K562 (cell line): ENCODE data around the gene DLK1. TPM values are rescaled to one million over a fixed set of nuclear protein-coding genes. Genes with fewer than 3 reads are reported as not detected.

Source experiments
- ATAC-seq: fragments of 200-7000 bp; cut with Tn5 transposase; 3 replicates; pipeline ENCODE4 v1.9.1; 2020; ENCODE audit warnings: moderate library complexity
- BruUV-seq: library from RNA; stranded (reverse); fragments of 400-500 nt; replicated peaks from 2 replicates; lab custom pipeline; 2021; lab: Mats Ljungman, UMichigan
- CTCF ChIA-PET: fragments of 300-600 bp; formaldehyde crosslinking; extraction: SDS; loops from one replicate; lab custom pipeline; 2021; ENCODE audit warnings: low intra/inter-chr PET ratio; lab: Yijun Ruan, JAX
- POLR2A ChIA-PET: fragments of 300-600, 350-650 bp; sonication (Branson Sonifier 250); formaldehyde crosslinking; extraction: SDS; loops from one replicate; lab custom pipeline; 2021; ENCODE audit warnings: antibody characterized with exemption, inconsistent platforms; lab: Yijun Ruan, JAX
- DNase-seq, 4 experiments: peaks; one replicate each; pipeline versions ENCODE4 v3.0.0 to v3.0.0-alpha.2; 2011 to 2018; ENCODE audit warnings: low spot score in 3 of 4, mixed read lengths in 3 of 4; ENCODE audit errors: extremely low read depth in 1 of 4
- FAIRE-seq: peaks from 2 replicates; lab custom pipeline; 2011; peaks lifted over from hg19 to GRCh38; lab: Jason Lieb, UNC
- H2AFZ ChIP-seq: 2 replicates; pipeline ENCODE4 v1.6.0; 2011; ENCODE audit warnings: low read depth, low read length, control low read depth, inconsistent platforms
- H3K27ac ChIP-seq: fragments of 200-600 bp; 3 replicates; pipeline ENCODE4 v1.8.0; 2011; ENCODE audit warnings: low read depth, mild to moderate bottlenecking, control low read depth, inconsistent platforms, low read length, moderate library complexity, mixed read lengths; ENCODE audit errors: extremely low read depth
- H3K27me3 ChIP-seq, 2 experiments: fragments of 300-600 bp in 1 of 2; 2 replicates in 1 of 2; 3 replicates in 1 of 2; pipeline versions ENCODE4 v1.6.0 to v1.8.0; 2011; ENCODE audit warnings: inconsistent platforms in 2 of 2, low read length in 2 of 2, mild to moderate bottlenecking in 1 of 2, mixed read lengths in 1 of 2, moderate library complexity in 1 of 2; ENCODE audit not compliant: control insufficient read depth in 2 of 2, insufficient read depth in 2 of 2
- H3K36me3 ChIP-seq: fragments of 300-600 bp; 3 replicates; pipeline ENCODE4 v1.8.0; 2011; ENCODE audit warnings: mild to moderate bottlenecking, low read length, inconsistent platforms; ENCODE audit not compliant: control insufficient read depth, insufficient read depth
- H3K4me1 ChIP-seq, 2 experiments: fragments of 200-600 bp in 1 of 2; replicated peaks in 1 of 2; 2 replicates in 1 of 2; 3 replicates in 1 of 2; pipeline versions ENCODE4 v1.5.1 to v1.8.0; 2011; ENCODE audit warnings: inconsistent platforms in 2 of 2, low read length in 2 of 2, mild to moderate bottlenecking in 1 of 2, mixed read lengths in 1 of 2, moderate library complexity in 1 of 2; ENCODE audit not compliant: control insufficient read depth in 2 of 2, insufficient read depth in 2 of 2
- H3K4me2 ChIP-seq: 2 replicates; pipeline ENCODE4 v1.6.1; 2011; ENCODE audit warnings: low read length, control low read depth, inconsistent platforms, mixed read lengths; ENCODE audit not compliant: insufficient read depth
- H3K4me3 ChIP-seq: fragments of 200-600 bp; sonication (generic), shearing (Covaris generic); 2 replicates; pipeline ENCODE4 v1.5.1; 2016; ENCODE audit warnings: control low read depth, inconsistent platforms
- H3K79me2 ChIP-seq: fragments of 200-600 bp; 3 replicates; pipeline ENCODE4 v1.8.0; 2011; ENCODE audit warnings: low read length, inconsistent platforms; ENCODE audit not compliant: control insufficient read depth, insufficient read depth
- H3K9ac ChIP-seq, 2 experiments: 2 replicates each; pipeline versions ENCODE4 v1.6.0 to v1.6.1; 2011; ENCODE audit warnings: low read depth in 2 of 2, low read length in 2 of 2, control low read depth in 1 of 2, inconsistent platforms in 1 of 2, mild to moderate bottlenecking in 1 of 2, mixed read lengths in 1 of 2; ENCODE audit not compliant: insufficient read depth in 1 of 2
- H3K9me1 ChIP-seq: one replicate; pipeline ENCODE4 v1.6.0; 2011; ENCODE audit warnings: inconsistent platforms, mild to moderate bottlenecking, low read length, moderate library complexity; ENCODE audit not compliant: control insufficient read depth, insufficient read depth
- H3K9me3 ChIP-seq: replicated peaks from 2 replicates; pipeline ENCODE4 v1.5.1; 2011; ENCODE audit warnings: low read depth, low read length, inconsistent platforms; ENCODE audit not compliant: control insufficient read depth, insufficient read depth
- H4K20me1 ChIP-seq: replicated peaks from 2 replicates; pipeline ENCODE4 v1.6.1; 2011; ENCODE audit warnings: low read length, inconsistent platforms, mixed read lengths; ENCODE audit not compliant: control insufficient read depth, insufficient read depth
- BCLAF1 ChIP-seq, 2 experiments: fragments of 450-650 bp in 1 of 2; IDR thresholded peaks; 2 replicates each; pipeline ENCODE4 v1.6.1; 2011 to 2017; ENCODE audit warnings: low read depth in 2 of 2, antibody characterized with exemption in 1 of 2, borderline replicate concordance in 1 of 2, low read length in 1 of 2, mild to moderate bottlenecking in 1 of 2, mixed read lengths in 1 of 2; ENCODE audit not compliant: control insufficient read depth in 1 of 2
- HBP1 ChIP-seq: fragments of 450-650 bp; formaldehyde crosslinking; IDR thresholded peaks from 2 replicates; pipeline ENCODE4 v1.4.0; 2022; ENCODE audit warnings: missing genetic modification characterization
- RNF219 ChIP-seq: fragments of 250-450 bp; sonication (Bioruptor Pico); IDR thresholded peaks from 2 replicates; pipeline ENCODE4 v1.5.0; 2022; ENCODE audit warnings: mild to moderate bottlenecking
- SRSF1 ChIP-seq: fragments of 200-400 bp; formaldehyde crosslinking; IDR thresholded peaks from 2 replicates; pipeline ENCODE4 v1.6.1; 2017; ENCODE audit warnings: mild to moderate bottlenecking, low read depth, low read length, moderate library complexity
- STAG1 ChIP-seq: sonication (generic); formaldehyde crosslinking; IDR thresholded peaks from 2 replicates; pipeline ENCODE4 v1.5.0; 2020; ENCODE audit warnings: missing genetic modification reagents, borderline replicate concordance
- ZNF696 ChIP-seq: fragments of 250-450 bp; sonication (Bioruptor Pico); conservative IDR thresholded peaks from 2 replicates; pipeline ENCODE4 v1.4.0; 2020; ENCODE audit warnings: mild to moderate bottlenecking, moderate library complexity
- WGBS: fragments of 100-300 bp; shearing (Covaris generic); methylation state at CpG from one replicate; pipeline ENCODE4 v1.1.6; 2016; ENCODE audit warnings: low coverage, mixed read lengths; ENCODE audit not compliant: insufficient coverage; ENCODE audit errors: missing lambda C conversion rate; 5-methylcytosine and 5-hydroxymethylcytosine counted together
- in situ Hi-C: fragments of 300-500 bp; cut with MboI; formaldehyde crosslinking; loops from 4 replicates; pipeline ENCODE4 v1.15.0; 2018; ENCODE audit warnings: inconsistent platforms, mixed read lengths
- intact Hi-C: fragments of 100-400 bp; cut with micrococcal nuclease; formaldehyde crosslinking; loops from 2 replicates; pipeline ENCODE4 v1.14.2; 2022
- polyA plus RNA-seq, 8 experiments: library from polyadenylated mRNA; depleted of rRNA in 4 of 8; stranded (reverse) in 5 of 8; unstranded in 3 of 8; fragments of >200 nt; fragmentation: Nextera tagmentation in 2 of 8; fragmentation: Illumina TruSeq in 1 of 8; extraction: Ambion mirVana in 2 of 8; extraction: Trizol in 1 of 8; gene quantifications; 2 replicates each; pipeline versions ENCODE4 v1.2.1 to v1.2.3, GENCODE V29; 2011 to 2014; ENCODE audit warnings: inconsistent platforms in 1 of 8, missing spikeins in 1 of 8
- total RNA-seq, 7 experiments: library from RNA; depleted of rRNA in 6 of 7; stranded (reverse); fragments of >200 nt in 6 of 7; fragmentation: Illumina TruSeq in 2 of 7; extraction: Trizol in 2 of 7; gene quantifications; 2 replicates each; pipeline versions ENCODE4 v1.2.1 to v1.2.3, GENCODE V29; 2011 to 2021; ENCODE audit warnings: low replicate concordance in 1 of 7

DLK1 gene
- total and polyA plus RNA-seq, 9 of the 15 experiments (the other 6 are each of a cell fraction or from before 2014, with no cell fraction given): 4.4 to 97.2 (median 15.3) TPM

- Histone ChIP-seq H3K4me2 (no peak overlapping the region), H3K4me3 (no peak overlapping the region), H2AFZ (no peak overlapping the region), H3K27me3 (no peaks in the 10 kb centered on the region), H3K9me1 (no peaks in the 10 kb centered on the region), H3K27ac (no peak overlapping the region), H3K4me1 (peaks cover 10 to 39% of the 10 kb centered on the region in 2 experiments; a peak in 4 of 5 replicates), H4K20me1 (no peaks in the 10 kb centered on the region), H3K9me3 (no peaks in the 10 kb centered on the region), H3K79me2 (no peaks in the 10 kb centered on the region), H3K36me3 (no peaks in the 10 kb centered on the region), H3K9ac (peak overlapping the region in 1 of 2 experiments; percentile 52; a peak in 1 of 4 replicates)
- CTCF ChIA-PET: interaction anchor here (0.6 kb wide), 1 partner anchor 11 kb away, joined by 3 read pairs; no protein-coding TSS in a partner anchor
- no TSS peak for BruUV-seq
- POLR2A ChIA-PET: interaction anchor here (1.2 kb wide), 1 partner anchor 13 kb away, joined by 4 read pairs; no protein-coding TSS in a partner anchor
- WGBS: 44% methylated on average over 6 of the region's 13 CpGs
- no peak for TF ChIP-seq RNF219 (CRISPR knock-in tag)
- in situ Hi-C loops (no loop called here), intact Hi-C loops (no loop called here)
- no peak for FAIRE-seq
- DNase-seq: no peak
- ATAC-seq: no peak
Measured at GRCh38 chr14:100706200-100706599, 20.5 kb upstream of the DLK1 start.

GRCh38 chr14:100706860-100707259 is 19.8 kb upstream of the DLK1 start:
- peak; percentile 46 for FAIRE-seq
- Histone ChIP-seq H3K9ac (no peak overlapping the region), H3K36me3 (no peaks in the 10 kb centered on the region), H3K27ac (no peak overlapping the region), H3K9me3 (no peaks in the 10 kb centered on the region), H2AFZ (no peak overlapping the region), H3K27me3 (no peaks in the 10 kb centered on the region), H3K4me1 (peaks cover 3 to 40% of the 10 kb centered on the region in 2 experiments; a peak in 3 of 5 replicates), H3K79me2 (no peaks in the 10 kb centered on the region), H4K20me1 (no peaks in the 10 kb centered on the region), H3K4me3 (no peak overlapping the region), H3K9me1 (no peaks in the 10 kb centered on the region), H3K4me2 (no peak overlapping the region)
- in situ Hi-C loops (no loop called here), intact Hi-C loops (no loop called here)
- BruUV-seq: no TSS peak
- ChIA-PET POLR2A (no interaction called here), CTCF (interaction anchor here (0.6 kb wide), 1 partner anchor 12 kb away, joined by 3 read pairs; no protein-coding TSS in a partner anchor)
- DNase-seq: no peak
- no peak for ATAC-seq
- WGBS: 63% methylated on average over 2 of the region's 5 CpGs
- TF ChIP-seq STAG1 (no peak), HBP1 (0 out of 2 replicates have a peak, but pooled peaks have one; percentile 27), ZNF696 (CRISPR knock-in tag) (no peak), BCLAF1 (IDR thresholded peaks at IDR 0.05; ENCODE audit: borderline replicate concordance in 1 of 2, control insufficient read depth in 1 of 2, low read depth in 2 of 2, low read length in 1 of 2) (no peak), SRSF1 (no peak)
